HEK293T (cell line): ENCODE measurements around the gene CAPN12.

Source experiments
- ARNT ChIP-seq: fragments of 450-650 bp; IDR thresholded peaks from 2 replicates; pipeline ENCODE4 v1.6.1; 2017; ENCODE audit warnings: mild to moderate bottlenecking
- FOXA1 ChIP-seq: fragments of 450-650 bp; IDR thresholded peaks from 2 replicates; pipeline ENCODE4 v1.6.1; 2016; ENCODE audit warnings: mild to moderate bottlenecking
- SP1 ChIP-seq: fragments of 450-650 bp; IDR thresholded peaks from 2 replicates; pipeline ENCODE4 v1.6.1; 2017

GRCh38 chr19:38720559-38721236, 23.6 kb downstream of the CAPN12 start:
- TF ChIP-seq SP1 (no peak), ARNT (no peak), FOXA1 (no peak)
